ENCODE results near the gene CERS1.

GRCh38 chr19:18834644-18834984 lies 61.3 kb downstream of the CERS1 start:
- no peak for TF ChIP-seq YY1 (IDR thresholded peaks at IDR 0.05; ENCODE audit: insufficient read depth, insufficient read length)
- no peak for TF ChIP-seq SUZ12 (IDR thresholded peaks at IDR 0.05; ENCODE audit: extremely low read depth, insufficient read depth, insufficient read length)
- no peak for TF ChIP-seq ZNF274 (IDR thresholded peaks at IDR 0.05; ENCODE audit: low read depth, low read length)

Data from NT2/D1 (cell line).